Measurements from ENCODE around the gene TCEA3.

DNA sequence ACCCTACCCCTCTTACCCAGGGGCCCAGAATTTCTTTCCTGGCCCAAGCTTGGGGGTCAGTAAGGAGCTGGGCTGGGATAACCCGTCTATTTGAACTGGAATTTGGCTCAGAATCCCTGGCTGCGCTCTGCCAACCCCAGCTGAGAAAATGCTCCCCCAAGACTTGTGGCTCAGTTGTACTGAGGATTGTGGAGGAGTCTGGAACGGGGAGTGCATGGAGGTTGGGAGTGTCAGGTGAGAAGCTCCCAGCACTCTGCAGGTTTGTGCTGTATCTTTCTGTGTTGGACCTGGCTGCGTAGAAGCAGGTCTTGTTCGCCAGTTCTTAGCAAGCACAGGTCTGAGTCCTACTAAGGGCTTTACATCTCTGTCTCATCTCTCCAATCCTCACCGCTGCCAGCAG lies 1.6 kb downstream of the TCEA3 start:
- TF ChIP-seq BCLAF1 (IDR thresholded peaks at IDR 0.05) (no peak), MAX (IDR thresholded peaks at IDR 0.05; ENCODE audit: low read depth, low read length) (no peak), POLR2AphosphoS5 (IDR thresholded peaks at IDR 0.05; ENCODE audit: low read length) (no peak), RCOR1 (conservative IDR thresholded peaks at IDR 0.05; ENCODE audit: low read depth, low read length) (no peak)
- TF ChIP-seq, protein P1, sequence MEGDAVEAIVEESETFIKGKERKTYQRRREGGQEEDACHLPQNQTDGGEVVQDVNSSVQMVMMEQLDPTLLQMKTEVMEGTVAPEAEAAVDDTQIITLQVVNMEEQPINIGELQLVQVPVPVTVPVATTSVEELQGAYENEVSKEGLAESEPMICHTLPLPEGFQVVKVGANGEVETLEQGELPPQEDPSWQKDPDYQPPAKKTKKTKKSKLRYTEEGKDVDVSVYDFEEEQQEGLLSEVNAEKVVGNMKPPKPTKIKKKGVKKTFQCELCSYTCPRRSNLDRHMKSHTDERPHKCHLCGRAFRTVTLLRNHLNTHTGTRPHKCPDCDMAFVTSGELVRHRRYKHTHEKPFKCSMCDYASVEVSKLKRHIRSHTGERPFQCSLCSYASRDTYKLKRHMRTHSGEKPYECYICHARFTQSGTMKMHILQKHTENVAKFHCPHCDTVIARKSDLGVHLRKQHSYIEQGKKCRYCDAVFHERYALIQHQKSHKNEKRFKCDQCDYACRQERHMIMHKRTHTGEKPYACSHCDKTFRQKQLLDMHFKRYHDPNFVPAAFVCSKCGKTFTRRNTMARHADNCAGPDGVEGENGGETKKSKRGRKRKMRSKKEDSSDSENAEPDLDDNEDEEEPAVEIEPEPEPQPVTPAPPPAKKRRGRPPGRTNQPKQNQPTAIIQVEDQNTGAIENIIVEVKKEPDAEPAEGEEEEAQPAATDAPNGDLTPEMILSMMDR (IDR thresholded peaks at IDR 0.05 in 2 of 3, conservative IDR thresholded peaks at IDR 0.05 in 1 of 3; ENCODE audit: control insufficient read depth in 2 of 3, extremely low read depth in 1 of 3, insufficient read depth in 1 of 3, low read depth in 3 of 3, low read length in 3 of 3) = no peak
